Peyer's patch (tissue), 4 donors: ENCODE data around the gene AGPAT1.

Experiments
- POLR2A ChIP-seq, 2 donors: fragments of 450-650 bp; IDR thresholded peaks; one replicate each; pipeline ENCODE4 v1.5.1; 2017; ENCODE audit warnings: antibody characterized with exemption in 2 of 2, mild to moderate bottlenecking in 2 of 2, moderate library complexity in 2 of 2
- TF ChIP-seq, protein P1 (sequence below), 6 experiments: fragments of 450-650 bp in 4 of 6; fragments of 200-600 bp in 2 of 6; sonication (generic) in 1 of 6; IDR thresholded peaks; one replicate each; pipeline ENCODE4 v1.5.1; 2017 to 2019; ENCODE audit warnings: antibody characterized with exemption in 6 of 6, mild to moderate bottlenecking in 3 of 6, moderate library complexity in 1 of 6

DNA sequence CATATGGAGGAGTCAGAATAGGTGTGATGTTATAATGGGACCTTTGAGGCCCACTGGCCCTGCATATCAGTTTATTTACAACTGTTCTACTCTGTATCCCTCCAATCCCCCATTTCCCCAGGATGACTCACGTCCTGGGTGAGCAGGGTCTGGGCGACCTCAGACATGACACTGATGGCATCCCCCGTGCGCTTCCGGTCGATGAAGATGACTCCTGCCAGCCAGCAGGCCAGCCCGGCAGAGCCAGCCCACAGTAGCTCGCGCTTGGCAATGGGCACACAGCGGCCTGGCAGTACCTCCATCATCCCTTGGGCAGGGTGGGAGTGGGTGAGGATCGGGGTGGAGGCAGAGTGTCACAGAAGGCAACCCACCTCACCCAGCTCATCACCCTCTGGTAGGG lies 5.6 kb downstream of the AGPAT1 start:
- TF ChIP-seq, protein P1, sequence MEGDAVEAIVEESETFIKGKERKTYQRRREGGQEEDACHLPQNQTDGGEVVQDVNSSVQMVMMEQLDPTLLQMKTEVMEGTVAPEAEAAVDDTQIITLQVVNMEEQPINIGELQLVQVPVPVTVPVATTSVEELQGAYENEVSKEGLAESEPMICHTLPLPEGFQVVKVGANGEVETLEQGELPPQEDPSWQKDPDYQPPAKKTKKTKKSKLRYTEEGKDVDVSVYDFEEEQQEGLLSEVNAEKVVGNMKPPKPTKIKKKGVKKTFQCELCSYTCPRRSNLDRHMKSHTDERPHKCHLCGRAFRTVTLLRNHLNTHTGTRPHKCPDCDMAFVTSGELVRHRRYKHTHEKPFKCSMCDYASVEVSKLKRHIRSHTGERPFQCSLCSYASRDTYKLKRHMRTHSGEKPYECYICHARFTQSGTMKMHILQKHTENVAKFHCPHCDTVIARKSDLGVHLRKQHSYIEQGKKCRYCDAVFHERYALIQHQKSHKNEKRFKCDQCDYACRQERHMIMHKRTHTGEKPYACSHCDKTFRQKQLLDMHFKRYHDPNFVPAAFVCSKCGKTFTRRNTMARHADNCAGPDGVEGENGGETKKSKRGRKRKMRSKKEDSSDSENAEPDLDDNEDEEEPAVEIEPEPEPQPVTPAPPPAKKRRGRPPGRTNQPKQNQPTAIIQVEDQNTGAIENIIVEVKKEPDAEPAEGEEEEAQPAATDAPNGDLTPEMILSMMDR (IDR thresholded peaks at IDR 0.05) = no peak
- TF ChIP-seq POLR2A (IDR thresholded peaks at IDR 0.05) = no peak
